Suprapubic skin (tissue), 4 donors: ENCODE results near the gene PAM16. TPM values are rescaled to one million over a fixed set of nuclear protein-coding genes. Genes with fewer than 3 reads are reported as not detected.
"Not testable (repeated sequence)": the region's sequence is repeated elsewhere in the genome, so short reads cannot be mapped to it uniquely, and the experiment has no call there.

Experiments used
- DNase-seq, 2 donors: peaks; one replicate each; pipeline ENCODE4 v3.0.0-alpha.2; 2019; ENCODE audit warnings: low spot score in 2 of 2
- H3K27ac ChIP-seq: fragments of 200-600 bp; sonication (generic); one replicate; pipeline ENCODE4 v1.5.1; 2019
- H3K27me3 ChIP-seq: fragments of 200-600 bp; sonication (generic); one replicate; pipeline ENCODE4 v1.5.1; 2019
- H3K36me3 ChIP-seq: fragments of 200-600 bp; sonication (generic); one replicate; pipeline ENCODE4 v1.5.1; 2019
- H3K4me1 ChIP-seq: fragments of 200-600 bp; sonication (generic); one replicate; pipeline ENCODE4 v1.5.1; 2019
- H3K4me3 ChIP-seq: fragments of 200-600 bp; sonication (generic); one replicate; pipeline ENCODE4 v1.5.1; 2019; ENCODE audit warnings: mild to moderate bottlenecking
- H3K9me3 ChIP-seq: fragments of 200-600 bp; sonication (generic); one replicate; pipeline ENCODE4 v1.5.1; 2019
- CTCF ChIP-seq, 2 donors: fragments of 200-600 bp in 1 of 2; fragments of 450-650 bp in 1 of 2; sonication (generic) in 1 of 2; IDR thresholded peaks; one replicate each; pipeline ENCODE4 v1.5.1; 2016 to 2019; ENCODE audit warnings: antibody characterized with exemption in 2 of 2, mild to moderate bottlenecking in 1 of 2, moderate library complexity in 1 of 2
- EP300 ChIP-seq: sonication (generic); formaldehyde crosslinking; IDR thresholded peaks from one replicate; pipeline ENCODE4 v1.6.1; 2017; ENCODE audit warnings: antibody characterized with exemption
- POLR2A ChIP-seq, 2 donors: fragments of 450-650 bp; IDR thresholded peaks; one replicate each; pipeline ENCODE4 v1.6.1; 2017; ENCODE audit warnings: antibody characterized with exemption in 2 of 2, mild to moderate bottlenecking in 2 of 2, moderate library complexity in 2 of 2
- POLR2AphosphoS5 ChIP-seq, 3 donors: sonication (generic); formaldehyde crosslinking; IDR thresholded peaks; one replicate each; pipeline ENCODE4 v1.6.1; 2017; ENCODE audit warnings: antibody characterized with exemption in 3 of 3
- WGBS: methylation state at CpG from one replicate; pipeline ENCODE4 v1.1.5; 2018; 5-methylcytosine and 5-hydroxymethylcytosine counted together
- total RNA-seq, 4 donors: library from RNA; depleted of rRNA; stranded (reverse); fragments of >200 nt; gene quantifications; one replicate each; pipeline ENCODE4 v1.1.0, GENCODE V29; 2016

PAM16 gene
- total RNA-seq, 4 donors from 2014 or later: 23.8 to 54.7 (median 46.1) TPM

DNA sequence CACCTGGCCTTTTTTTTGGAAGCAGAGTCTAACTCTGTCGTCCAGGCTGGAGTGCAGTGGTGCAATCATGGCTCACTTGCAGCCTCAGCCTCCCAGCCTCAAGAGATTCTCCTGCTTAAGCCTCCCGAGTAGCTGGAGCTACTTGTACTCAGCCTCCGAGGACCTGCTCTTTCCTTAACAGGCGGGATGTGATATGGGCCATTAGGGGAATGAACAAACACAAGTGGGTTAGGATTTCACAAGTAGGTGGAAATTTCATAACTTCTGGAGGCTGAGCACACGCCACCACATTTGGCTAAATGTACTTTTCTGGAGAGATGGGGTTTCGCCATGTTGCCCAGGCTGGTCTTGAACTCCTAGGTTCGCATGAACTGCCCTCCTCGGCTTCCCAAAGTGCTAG is 4.1 kb downstream of the PAM16 start:
- no peaks in the 10 kb centered on the region for H3K36me3 ChIP-seq
- H3K27ac ChIP-seq: no peak overlapping the region
- no peaks in the 10 kb centered on the region for H3K9me3 ChIP-seq
- no peak overlapping the region for H3K4me3 ChIP-seq
- TF ChIP-seq POLR2A (IDR thresholded peaks at IDR 0.05) (no peak), EP300 (no peak), CTCF (IDR thresholded peaks at IDR 0.05) (no peak), POLR2AphosphoS5 (IDR thresholded peaks at IDR 0.05) (no peak)
- DNase-seq: no peak
- H3K27me3 ChIP-seq: no peaks in the 10 kb centered on the region
- H3K4me1 ChIP-seq: peaks cover 50% of the 10 kb centered on the region
- 81% methylated on average over 6 of the region's 8 CpGs for WGBS

DNA sequence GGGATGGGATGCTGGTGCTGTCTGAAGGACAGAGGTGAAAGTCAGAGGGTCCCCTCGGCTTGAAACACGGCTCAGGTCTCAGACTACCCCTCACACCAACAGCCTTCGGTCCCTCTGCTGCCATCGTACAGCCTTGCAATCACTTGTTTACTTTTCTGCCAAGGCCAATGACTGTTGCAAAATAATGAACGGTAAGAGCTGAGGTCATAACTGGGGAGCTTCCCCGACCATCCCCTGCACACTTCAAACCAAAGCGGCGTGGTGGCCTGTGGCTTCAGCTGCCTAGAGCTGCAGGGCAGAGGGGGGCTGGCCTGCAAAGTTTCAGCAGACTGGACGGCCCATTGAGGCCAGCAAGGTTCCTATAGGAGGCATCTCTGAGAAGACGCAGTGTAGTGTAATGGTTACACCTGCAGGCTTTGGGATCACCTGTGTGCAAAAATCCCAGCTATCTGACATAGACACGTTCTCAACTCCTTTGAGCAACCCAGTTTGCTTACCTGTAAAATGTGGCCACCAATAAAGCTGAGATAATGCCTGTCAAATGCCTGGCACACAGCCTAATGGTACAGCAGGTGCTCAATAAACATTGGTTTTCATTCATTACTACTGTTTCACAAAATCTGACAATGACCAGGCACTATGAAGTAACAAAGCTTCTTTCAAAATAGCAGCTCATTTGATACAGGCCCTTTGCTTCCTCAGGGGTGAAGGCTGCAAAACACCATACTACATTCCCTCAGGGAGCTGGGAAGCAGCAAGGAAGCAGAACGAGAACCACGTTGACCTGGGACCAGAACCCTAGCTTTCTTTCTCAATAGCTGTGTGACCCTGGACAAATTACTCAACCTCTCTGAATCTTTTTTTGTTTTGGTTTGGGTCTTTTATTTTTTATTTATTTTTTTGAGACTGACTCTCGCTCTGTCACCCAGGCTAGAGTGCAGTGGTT is 5.0 kb downstream of the PAM16 start:
- Histone ChIP-seq H3K27ac (peak overlapping the region; percentile 10), H3K36me3 (peaks cover 6% of the 10 kb centered on the region), H3K9me3 (no peaks in the 10 kb centered on the region), H3K27me3 (no peaks in the 10 kb centered on the region), H3K4me1 (peaks cover 43% of the 10 kb centered on the region), H3K4me3 (no peak overlapping the region)
- WGBS: 77% methylated on average over 14 of the region's 14 CpGs
- no peak for DNase-seq
- TF ChIP-seq EP300 (no peak), CTCF (IDR thresholded peaks at IDR 0.05) (no peak), POLR2A (IDR thresholded peaks at IDR 0.05) (no peak), POLR2AphosphoS5 (IDR thresholded peaks at IDR 0.05) (no peak)

DNA sequence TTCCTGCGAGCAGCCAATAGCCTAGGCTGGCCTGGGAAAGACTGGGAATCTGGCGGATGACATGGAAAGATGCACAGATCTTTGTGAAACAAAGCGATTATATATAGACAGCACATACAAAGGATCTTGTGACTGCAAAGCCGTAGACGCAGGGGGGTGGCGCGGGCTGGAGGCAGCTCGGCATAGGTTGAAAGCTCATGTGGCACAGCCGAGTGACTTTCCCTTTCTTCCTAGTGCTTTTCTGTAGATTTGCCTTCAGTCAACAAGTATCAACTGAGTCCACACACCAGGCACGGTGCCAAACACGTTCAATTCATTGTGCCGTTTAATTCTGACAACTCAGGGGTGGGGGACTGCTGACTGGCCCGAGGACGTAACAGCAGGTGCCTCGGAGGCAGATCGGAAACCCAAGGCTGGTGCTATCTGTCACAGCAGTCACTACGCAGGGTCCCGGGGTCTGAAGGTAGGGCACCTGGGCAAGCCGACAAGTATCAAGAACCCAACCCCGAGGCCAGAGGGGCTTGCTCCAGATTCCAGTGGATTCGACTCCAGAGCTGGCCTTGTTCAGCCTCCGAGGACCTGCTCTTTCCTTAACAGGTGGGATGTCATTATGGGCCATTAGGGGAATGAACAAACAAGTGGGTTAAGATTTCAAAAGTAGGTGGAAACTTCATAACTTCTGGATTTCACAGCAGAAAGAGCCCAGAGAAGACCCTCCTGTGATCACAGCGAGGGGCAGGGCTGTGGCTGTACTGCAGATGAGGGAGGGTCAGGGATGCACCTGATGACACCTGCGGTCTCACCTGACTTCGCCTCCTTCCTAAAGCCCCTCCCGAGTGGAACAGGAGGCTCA is 5.9 kb downstream of the PAM16 start:
- Histone ChIP-seq H3K27ac (no peak overlapping the region), H3K4me3 (no peak overlapping the region), H3K27me3 (no peaks in the 10 kb centered on the region), H3K9me3 (no peaks in the 10 kb centered on the region), H3K36me3 (peaks cover 8% of the 10 kb centered on the region), H3K4me1 (peaks cover 38% of the 10 kb centered on the region)
- no peak for TF ChIP-seq POLR2AphosphoS5 (IDR thresholded peaks at IDR 0.05)
- no peak for TF ChIP-seq CTCF (IDR thresholded peaks at IDR 0.05)
- TF ChIP-seq POLR2A (IDR thresholded peaks at IDR 0.05): no peak
- no peak for TF ChIP-seq EP300
- WGBS: 71% methylated on average over 26 of the region's 26 CpGs
- DNase-seq: no peak

- H3K27me3 ChIP-seq, H3K9me3 ChIP-seq, H3K36me3 ChIP-seq, DNase-seq, H3K4me3 ChIP-seq, H3K27ac ChIP-seq: not testable (repeated sequence)
- WGBS: 69% methylated on average over 9 of the region's 10 CpGs
- H3K4me1 ChIP-seq: peaks cover 34% of the 10 kb centered on the region
These were observed 6.7 kb downstream of the PAM16 start for GRCh38 chr16:4344300-4344982.

DNA sequence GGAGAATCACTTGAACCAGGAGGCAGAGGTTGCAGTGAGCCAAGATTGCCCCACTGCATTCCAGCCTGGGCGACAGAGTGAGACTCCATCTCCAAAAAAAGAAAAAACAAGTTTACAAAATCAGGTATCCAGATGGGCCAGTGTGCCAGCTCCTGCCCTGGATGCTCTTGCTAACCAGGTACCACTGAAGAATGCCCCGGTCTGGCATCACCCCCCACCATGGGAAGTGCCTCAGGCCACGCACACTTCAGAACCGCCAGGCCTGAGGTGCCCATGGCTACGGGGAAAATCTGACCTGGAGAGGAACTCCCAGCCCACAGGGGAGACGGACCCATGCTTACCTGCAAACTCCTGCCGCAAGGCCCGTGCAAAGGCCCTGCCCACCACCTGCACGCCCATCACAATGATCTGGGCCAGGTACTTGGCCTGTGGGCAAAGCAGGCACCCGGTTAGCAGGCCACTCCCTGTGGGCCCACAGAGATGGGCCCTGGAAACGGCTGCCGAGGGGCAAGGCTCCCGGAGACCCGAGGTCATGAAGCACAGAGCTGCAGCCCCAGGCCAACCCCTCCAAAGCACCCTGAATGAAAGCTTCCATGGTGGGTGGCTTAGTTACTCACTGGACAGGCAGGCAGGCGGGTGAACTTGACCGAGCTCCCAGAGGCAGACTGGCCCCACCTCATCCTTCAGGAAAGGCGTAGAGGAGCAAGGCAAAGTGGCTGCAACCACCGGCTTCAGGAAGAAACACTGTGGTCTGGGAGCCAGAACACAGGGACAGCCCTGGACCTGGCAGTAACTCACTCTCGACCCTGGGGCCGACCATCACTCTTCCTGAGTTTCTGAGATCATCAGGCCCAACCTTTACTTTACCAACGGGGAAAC is 8.0 kb downstream of the PAM16 start:
- no peak overlapping the region for H3K4me3 ChIP-seq
- 76% methylated on average over 11 of the region's 21 CpGs for WGBS

More for the DNA sequence above, 8.0 kb downstream of the PAM16 start:
- H3K36me3 ChIP-seq: peaks cover 17% of the 10 kb centered on the region
- DNase-seq: no peak
- H3K9me3 ChIP-seq: no peaks in the 10 kb centered on the region
- H3K27ac ChIP-seq: no peak overlapping the region
- TF ChIP-seq POLR2A (IDR thresholded peaks at IDR 0.05) (no peak), EP300 (no peak), CTCF (IDR thresholded peaks at IDR 0.05) (no peak), POLR2AphosphoS5 (IDR thresholded peaks at IDR 0.05) (no peak)
- H3K27me3 ChIP-seq: no peaks in the 10 kb centered on the region
- peaks cover 28% of the 10 kb centered on the region for H3K4me1 ChIP-seq
